ENCODE results near the gene SLC44A3.

The SLC44A3 gene

DNA sequence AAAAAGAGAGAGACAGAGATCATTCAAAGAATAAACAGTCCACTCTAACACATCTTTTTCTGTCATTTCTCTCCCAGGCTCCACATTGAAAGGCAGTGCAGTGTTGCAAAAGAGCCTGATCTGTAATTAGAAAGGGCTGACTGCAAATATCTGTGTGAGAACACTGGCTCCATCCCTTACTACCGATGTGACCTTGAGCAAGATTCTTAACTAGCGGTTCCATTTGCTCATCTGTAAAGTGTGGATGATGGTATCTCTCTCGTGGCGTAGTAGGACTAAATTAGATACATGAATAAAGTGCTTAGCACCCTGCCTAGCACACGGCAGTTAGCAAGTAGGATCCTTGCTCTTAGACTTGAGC, 26.9 kb upstream of the SLC44A3 start:
- no peak for DNase-seq (ENCODE audit: low spot score)
- TF ChIP-seq, protein P1, sequence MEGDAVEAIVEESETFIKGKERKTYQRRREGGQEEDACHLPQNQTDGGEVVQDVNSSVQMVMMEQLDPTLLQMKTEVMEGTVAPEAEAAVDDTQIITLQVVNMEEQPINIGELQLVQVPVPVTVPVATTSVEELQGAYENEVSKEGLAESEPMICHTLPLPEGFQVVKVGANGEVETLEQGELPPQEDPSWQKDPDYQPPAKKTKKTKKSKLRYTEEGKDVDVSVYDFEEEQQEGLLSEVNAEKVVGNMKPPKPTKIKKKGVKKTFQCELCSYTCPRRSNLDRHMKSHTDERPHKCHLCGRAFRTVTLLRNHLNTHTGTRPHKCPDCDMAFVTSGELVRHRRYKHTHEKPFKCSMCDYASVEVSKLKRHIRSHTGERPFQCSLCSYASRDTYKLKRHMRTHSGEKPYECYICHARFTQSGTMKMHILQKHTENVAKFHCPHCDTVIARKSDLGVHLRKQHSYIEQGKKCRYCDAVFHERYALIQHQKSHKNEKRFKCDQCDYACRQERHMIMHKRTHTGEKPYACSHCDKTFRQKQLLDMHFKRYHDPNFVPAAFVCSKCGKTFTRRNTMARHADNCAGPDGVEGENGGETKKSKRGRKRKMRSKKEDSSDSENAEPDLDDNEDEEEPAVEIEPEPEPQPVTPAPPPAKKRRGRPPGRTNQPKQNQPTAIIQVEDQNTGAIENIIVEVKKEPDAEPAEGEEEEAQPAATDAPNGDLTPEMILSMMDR (IDR thresholded peaks at IDR 0.05; ENCODE audit: extremely low read depth, missing control alignments) = no peak

DNA sequence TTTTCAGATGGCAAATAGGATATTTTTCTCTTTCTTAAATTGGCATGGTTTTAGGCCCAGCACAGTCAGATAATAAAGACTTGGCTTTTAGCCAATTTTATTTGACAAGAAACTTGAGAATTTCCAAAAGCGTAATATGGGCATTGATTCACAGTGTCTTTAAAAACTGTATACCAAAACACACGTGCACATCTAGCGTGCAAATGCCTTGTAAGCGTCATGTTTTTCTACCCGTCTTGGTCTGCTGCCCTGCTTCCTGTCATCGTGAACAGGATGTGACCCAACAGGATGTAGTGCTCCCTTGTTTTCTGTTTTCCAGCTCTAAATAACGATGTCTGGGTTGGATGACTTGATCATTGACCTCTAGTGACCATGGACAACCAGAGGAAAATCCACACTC, 24.7 kb upstream of the SLC44A3 start:
- TF ChIP-seq, protein P1 (IDR thresholded peaks at IDR 0.05; ENCODE audit: extremely low read depth, missing control alignments) = no peak
- DNase-seq (ENCODE audit: low spot score) = no peak

DNA sequence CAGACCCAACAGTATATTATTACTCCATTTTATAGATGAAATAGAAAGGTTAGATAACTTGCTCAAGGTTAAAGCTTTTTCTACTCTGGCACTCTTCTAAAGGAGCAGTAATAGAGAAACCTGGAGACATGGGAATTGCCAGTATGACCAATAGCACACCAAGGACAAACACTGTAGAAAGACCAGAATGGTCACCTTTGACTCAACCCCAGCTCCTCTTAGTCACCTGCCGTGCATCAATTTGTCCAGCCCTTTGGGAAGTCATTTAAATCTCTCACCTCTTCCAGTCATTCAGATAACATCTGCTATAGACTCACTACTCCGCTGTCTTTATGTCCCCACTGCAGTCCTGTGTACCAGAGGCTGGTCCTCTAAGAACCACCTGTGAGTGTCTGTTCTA, 23.9 kb upstream of the SLC44A3 start:
- TF ChIP-seq, protein P1 (IDR thresholded peaks at IDR 0.05; ENCODE audit: extremely low read depth, missing control alignments) = no peak
- no peak for DNase-seq (ENCODE audit: low spot score)

DNA sequence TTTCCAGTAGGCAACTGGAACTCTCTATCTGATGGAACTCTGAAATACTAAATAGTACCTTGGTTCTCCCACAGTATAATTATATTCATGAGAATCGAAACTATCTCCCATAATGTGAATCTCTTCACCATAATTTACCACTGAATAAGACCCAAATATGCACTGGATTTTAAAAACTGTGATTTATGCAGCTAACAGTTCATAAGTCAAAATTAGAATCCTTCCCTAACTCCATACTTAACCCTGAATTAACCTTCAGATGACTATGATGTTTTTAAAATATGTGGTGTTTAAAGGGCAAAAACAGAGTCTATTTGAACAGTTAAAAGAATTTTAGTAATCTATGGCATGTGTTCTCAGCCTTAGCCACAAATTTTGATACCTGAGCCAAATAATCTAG, 22.9 kb upstream of the SLC44A3 start:
- DNase-seq (ENCODE audit: low spot score) = no peak
- TF ChIP-seq, protein P1 (IDR thresholded peaks at IDR 0.05; ENCODE audit: extremely low read depth, missing control alignments) = no peak

DNA sequence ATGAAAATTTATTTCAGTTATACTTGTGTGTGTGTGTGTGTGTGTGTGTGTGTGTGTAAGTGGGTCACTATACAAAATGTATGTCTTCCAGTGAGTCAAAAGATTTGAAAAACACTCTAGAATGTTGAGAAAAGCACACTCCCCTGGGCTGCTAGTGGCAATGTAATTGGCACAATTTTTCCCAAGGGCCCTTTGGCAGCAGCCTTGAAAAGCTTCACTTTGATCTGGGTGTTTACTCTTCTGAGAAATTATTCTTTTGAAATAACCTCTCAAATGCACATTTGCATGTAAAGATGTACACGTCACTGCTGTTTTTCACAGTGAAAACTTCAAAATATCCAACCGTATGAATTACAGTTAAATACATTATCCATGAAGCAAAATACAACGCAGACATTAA, 22.1 kb upstream of the SLC44A3 start:
- TF ChIP-seq, protein P1 (IDR thresholded peaks at IDR 0.05; ENCODE audit: extremely low read depth, missing control alignments) = no peak
- DNase-seq (ENCODE audit: low spot score) = no peak

DNA sequence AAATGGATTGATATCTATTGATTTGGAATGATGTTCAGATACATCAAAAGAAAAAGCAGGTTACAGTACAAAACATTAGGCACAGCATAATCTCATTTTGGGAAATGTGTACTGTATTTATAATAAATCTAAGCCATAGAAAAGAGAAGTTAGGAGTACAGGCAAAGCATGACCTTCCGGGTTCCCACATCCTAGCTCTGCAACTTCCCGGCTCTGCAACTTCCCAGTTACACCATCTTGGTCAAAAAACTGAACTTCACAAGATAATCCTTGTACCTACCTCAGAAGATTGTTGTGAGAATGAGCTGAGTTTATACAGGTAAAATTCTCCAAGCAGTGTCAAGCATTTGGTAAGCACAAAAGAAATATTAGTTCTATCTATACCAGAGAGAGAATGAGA, 21.7 kb upstream of the SLC44A3 start:
- TF ChIP-seq, protein P1 (IDR thresholded peaks at IDR 0.05; ENCODE audit: extremely low read depth, missing control alignments) = no peak
- DNase-seq (ENCODE audit: low spot score) = no peak

DNA sequence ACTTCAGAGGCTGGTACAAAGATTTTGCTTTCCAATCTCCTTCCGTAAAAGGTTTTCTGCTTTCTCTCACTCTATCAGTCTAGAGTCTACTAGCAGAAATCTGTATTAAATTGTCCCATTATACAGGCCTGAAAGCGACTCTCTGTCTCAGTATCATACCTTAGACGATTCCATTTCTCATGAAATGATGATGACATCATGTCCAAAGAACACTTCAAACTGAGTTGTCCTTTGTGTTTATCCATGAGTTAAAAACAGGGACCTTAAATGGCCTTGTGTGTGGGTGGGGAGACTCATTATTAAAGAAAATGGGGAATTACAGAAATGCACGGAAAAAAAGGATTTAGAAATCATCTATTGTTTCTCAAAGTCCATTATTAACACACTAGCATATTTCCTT, 21.0 kb upstream of the SLC44A3 start:
- TF ChIP-seq, protein P1 (IDR thresholded peaks at IDR 0.05; ENCODE audit: extremely low read depth, missing control alignments) = no peak

More for the DNA sequence above, 21.0 kb upstream of the SLC44A3 start:
- DNase-seq (ENCODE audit: low spot score) = no peak

Data from GM20000 (cell line).